PFSK-1 (cell line): ENCODE measurements around the gene PRAMEF1.

Source experiments
- FOXP2 ChIP-seq: optimal IDR thresholded peaks from 2 replicates; pipeline ENCODE3; 2011; ENCODE audit warnings: borderline replicate concordance, control low read depth, inconsistent platforms; ENCODE audit not compliant: insufficient read depth; ENCODE audit errors: extremely low read length, extremely low read depth
- POLR2AphosphoS5 ChIP-seq: IDR thresholded peaks from 2 replicates; pipeline ENCODE4 v1.6.1; 2012; ENCODE audit warnings: low read depth, mild to moderate bottlenecking, control low read depth, low read length, moderate library complexity
- REST ChIP-seq, 2 experiments: IDR thresholded peaks; 2 replicates each; pipeline versions ENCODE4 v1.6.1 to v1.8.0; 2011 to 2012; ENCODE audit warnings: low read depth in 2 of 2, low read length in 2 of 2, control low read depth in 1 of 2, inconsistent platforms in 1 of 2, mild to moderate bottlenecking in 1 of 2, moderate library complexity in 1 of 2; ENCODE audit not compliant: insufficient read depth in 1 of 2
- SIN3A ChIP-seq: IDR thresholded peaks from 2 replicates; pipeline ENCODE4 v1.6.1; 2012; ENCODE audit warnings: mild to moderate bottlenecking, low read length, moderate library complexity, borderline replicate concordance; ENCODE audit not compliant: insufficient read depth
- TAF1 ChIP-seq: IDR thresholded peaks from 2 replicates; pipeline ENCODE4 v1.6.1; 2012; ENCODE audit warnings: low read length, control low read depth, borderline replicate concordance; ENCODE audit not compliant: insufficient read depth

DNA sequence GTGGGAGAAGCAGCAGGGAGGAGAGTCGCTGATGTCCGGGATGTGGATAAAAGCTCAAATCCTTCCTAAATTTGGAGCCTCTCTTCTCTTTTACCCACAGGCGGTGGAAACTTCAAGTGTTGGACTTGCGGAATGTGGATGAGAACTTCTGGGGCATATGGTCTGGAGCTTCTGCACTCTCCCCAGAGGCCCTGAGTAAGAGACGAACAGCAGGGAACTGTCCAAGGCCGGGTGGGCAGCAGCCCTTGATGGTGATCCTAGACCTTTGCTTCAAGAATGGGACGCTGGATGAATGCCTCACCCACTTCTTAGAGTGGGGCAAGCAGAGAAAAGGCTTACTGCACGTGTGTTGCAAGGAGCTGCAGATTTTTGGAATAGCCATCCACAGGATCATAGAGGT, 15.8 kb upstream of the PRAMEF1 start:
- no peak for TF ChIP-seq POLR2AphosphoS5
- no peak for TF ChIP-seq REST (IDR thresholded peaks at IDR 0.05; ENCODE audit: insufficient read depth in 1 of 2, low read depth in 2 of 2, low read length in 2 of 2)
- no peak for TF ChIP-seq SIN3A
- TF ChIP-seq FOXP2: no peak
- TF ChIP-seq TAF1: no peak
